NCI-H2196 (cell line): ENCODE data around the gene SPDYE4.
"Not testable (repeated sequence)": the region's sequence is repeated elsewhere in the genome, so short reads cannot be mapped to it uniquely, and the experiment has no call there.

ENCODE experiments used
- DNase-seq: peaks from one replicate; lab custom pipeline; 2025; ENCODE audit not compliant: unreplicated experiment; lab: John Stamatoyannopoulos, UW

Gene SPDYE4

GRCh38 chr17:8758137-8758596, at the start of gene SPDYE4:
TSS of gene SPDYE4 (minus strand) at chr17:8758546. CDS start at chr17:8758382, 164 bp downstream.
- no peak for DNase-seq

- no peak for DNase-seq
Measured at GRCh38 chr17:8806926-8807550, 48.7 kb upstream of the SPDYE4 start.

GRCh38 chr17:8806253-8806925, 48.0 kb upstream of the SPDYE4 start:
- DNase-seq = no peak

GRCh38 chr17:8805396-8805795, 47.0 kb upstream of the SPDYE4 start:
- not testable (repeated sequence) for DNase-seq

- DNase-seq = no peak
Measured at GRCh38 chr17:8803531-8804420, 45.4 kb upstream of the SPDYE4 start.

- DNase-seq = no peak
Measured at GRCh38 chr17:8801135-8801840, 42.9 kb upstream of the SPDYE4 start.

GRCh38 chr17:8800656-8801055, 42.3 kb upstream of the SPDYE4 start:
- DNase-seq = no peak

- no peak for DNase-seq
Measured at GRCh38 chr17:8799570-8800212, 41.3 kb upstream of the SPDYE4 start.

GRCh38 chr17:8798846-8799569, 40.7 kb upstream of the SPDYE4 start, which contains the start of gene MFSD6L:
TSS of gene MFSD6L (minus strand) at chr17:8799365. CDS start at chr17:8799120, 245 bp downstream.
- no peak for DNase-seq

GRCh38 chr17:8798176-8798845, 40.0 kb upstream of the SPDYE4 start:
- DNase-seq = no peak

- DNase-seq = no peak
Measured at GRCh38 chr17:8797621-8798175, 39.4 kb upstream of the SPDYE4 start.

- DNase-seq = no peak
Measured at GRCh38 chr17:8794636-8795035, 36.3 kb upstream of the SPDYE4 start.

GRCh38 chr17:8793649-8794048, 35.3 kb upstream of the SPDYE4 start:
- no peak for DNase-seq

GRCh38 chr17:8792646-8793045, 34.3 kb upstream of the SPDYE4 start:
- DNase-seq = no peak

GRCh38 chr17:8791910-8792270, 33.5 kb upstream of the SPDYE4 start:
- no peak for DNase-seq

- no peak for DNase-seq
Measured at GRCh38 chr17:8791248-8791909, 33.0 kb upstream of the SPDYE4 start.

- DNase-seq = no peak
Measured at GRCh38 chr17:8789743-8790142, 31.4 kb upstream of the SPDYE4 start.

GRCh38 chr17:8788998-8789397, 30.7 kb upstream of the SPDYE4 start:
- DNase-seq = no peak
